PC-9 (cell line): ENCODE results near the gene MIER1.

Experiments
- CTCF ChIP-seq: fragments of 200-600 bp; sonication (generic); conservative IDR thresholded peaks from 2 replicates; pipeline ENCODE4 v1.6.1; 2017; ENCODE audit warnings: mixed run types, antibody characterized with exemption, mild to moderate bottlenecking, moderate library complexity
- EZH2 ChIP-seq: fragments of 200-600 bp; sonication (generic); IDR thresholded peaks from 2 replicates; pipeline ENCODE4 v1.8.0; 2017; ENCODE audit warnings: antibody characterized with exemption, low read depth

GRCh38 chr1:66929146-66929688 is 4.4 kb downstream of the MIER1 start:
- TF ChIP-seq CTCF (no peak), EZH2 (no peak)
